HEK293 (cell line): ENCODE data around the gene NCOA3.

Source experiments
- CTCF ChIA-PET: fragments of 350-600 bp; formaldehyde crosslinking; extraction: SDS; loops from one replicate; lab custom pipeline; 2021; ENCODE audit warnings: antibody characterized with exemption; lab: Yijun Ruan, JAX
- POLR2A ChIA-PET: fragments of 300-600 bp; formaldehyde crosslinking; extraction: SDS; loops from one replicate; lab custom pipeline; 2020; ENCODE audit warnings: antibody characterized with exemption, inconsistent platforms; lab: Yijun Ruan, JAX
- H3K27ac ChIP-seq: fragments of 200-500 bp; sonication (Bioruptor generic); 2 replicates; pipeline ENCODE4 v1.5.1; 2014; ENCODE audit warnings: low read depth, low read length, control low read depth, inconsistent platforms; ENCODE audit errors: extremely low read depth
- H3K36me3 ChIP-seq, 2 experiments: fragments of 200-500 bp in 1 of 2; sonication (Bioruptor generic) in 1 of 2; 1 replicate in 1 of 2; 2 replicates in 1 of 2; pipeline ENCODE4 v1.5.1; 2014 to 2017; ENCODE audit warnings: inconsistent platforms in 2 of 2, low read length in 2 of 2; ENCODE audit not compliant: control insufficient read depth in 2 of 2, insufficient read depth in 1 of 2
- H3K4me1 ChIP-seq: fragments of 200-500 bp; sonication (Bioruptor generic); 2 replicates; pipeline ENCODE4 v1.5.1; 2014; ENCODE audit warnings: mild to moderate bottlenecking, low read length, inconsistent platforms; ENCODE audit not compliant: control insufficient read depth, insufficient read depth
- H3K4me3 ChIP-seq: 2 replicates; pipeline ENCODE4 v1.5.1; 2011; ENCODE audit warnings: low read depth, mild to moderate bottlenecking, control low read depth, low read length, moderate library complexity
- H3K9me3 ChIP-seq: fragments of 200-500 bp; sonication (Bioruptor generic); 2 replicates; pipeline ENCODE4 v1.5.1; 2014; ENCODE audit warnings: low read depth, low read length, inconsistent platforms; ENCODE audit not compliant: control insufficient read depth, insufficient read depth
- BCL11B ChIP-seq: fragments of 450-650 bp; formaldehyde crosslinking; IDR thresholded peaks from 2 replicates; pipeline ENCODE4 v1.5.1; 2016; ENCODE audit warnings: low read depth, missing biosample characterization, missing genetic modification characterization
- FEZF1 ChIP-seq: fragments of 450-650 bp; formaldehyde crosslinking; IDR thresholded peaks from 2 replicates; pipeline ENCODE4 v1.5.1; 2016; ENCODE audit warnings: missing biosample characterization, missing genetic modification characterization
- HOXD13 ChIP-seq: sonication (generic); formaldehyde crosslinking; IDR thresholded peaks from 2 replicates; pipeline ENCODE4 v1.8.0; 2022; ENCODE audit warnings: missing genetic modification reagents, borderline replicate concordance
- KLF9 ChIP-seq: fragments of 450-650 bp; formaldehyde crosslinking; IDR thresholded peaks from 2 replicates; pipeline ENCODE4 v1.5.1; 2016; ENCODE audit warnings: missing biosample characterization, missing genetic modification characterization, low read depth
- OSR2 ChIP-seq: fragments of 450-650 bp; formaldehyde crosslinking; IDR thresholded peaks from 2 replicates; pipeline ENCODE4 v1.5.1; 2016; ENCODE audit warnings: missing biosample characterization, missing genetic modification characterization
- REPIN1 ChIP-seq: fragments of 450-650 bp; formaldehyde crosslinking; IDR thresholded peaks from 2 replicates; pipeline ENCODE4 v1.5.1; 2017; ENCODE audit warnings: missing biosample characterization, missing genetic modification characterization, low read depth
- SCRT1 ChIP-seq: fragments of 450-650 bp; formaldehyde crosslinking; IDR thresholded peaks from 2 replicates; pipeline ENCODE4 v1.5.1; 2016; ENCODE audit warnings: missing biosample characterization, missing genetic modification characterization, borderline replicate concordance
- SETDB1 ChIP-seq: IDR thresholded peaks from one replicate; pipeline ENCODE4 v1.6.1; 2017; ENCODE audit warnings: mild to moderate bottlenecking, low read length, moderate library complexity, mixed read lengths; ENCODE audit not compliant: insufficient read length
- ZBTB20 ChIP-seq: fragments of 450-650 bp; formaldehyde crosslinking; IDR thresholded peaks from 2 replicates; pipeline ENCODE4 v1.5.1; 2016; ENCODE audit warnings: missing biosample characterization, missing genetic modification characterization
- ZEB2 ChIP-seq: fragments of 450-650 bp; formaldehyde crosslinking; IDR thresholded peaks from 2 replicates; pipeline ENCODE4 v1.5.1; 2016; ENCODE audit warnings: missing biosample characterization, missing genetic modification characterization
- ZFHX2 ChIP-seq: fragments of 450-650 bp; formaldehyde crosslinking; conservative IDR thresholded peaks from 2 replicates; pipeline ENCODE4 v1.5.1; 2016; ENCODE audit warnings: missing biosample characterization, missing genetic modification characterization
- ZNF112 ChIP-seq: fragments of 450-650 bp; formaldehyde crosslinking; IDR thresholded peaks from 2 replicates; pipeline ENCODE4 v1.5.0; 2017; ENCODE audit warnings: missing biosample characterization, missing genetic modification characterization
- ZNF114 ChIP-seq: fragments of 450-650 bp; formaldehyde crosslinking; IDR thresholded peaks from 2 replicates; pipeline ENCODE4 v1.5.0; 2017; ENCODE audit warnings: missing biosample characterization, missing genetic modification characterization
- ZNF169 ChIP-seq: fragments of 450-650 bp; formaldehyde crosslinking; IDR thresholded peaks from 2 replicates; pipeline ENCODE4 v1.5.1; 2016; ENCODE audit warnings: missing biosample characterization, missing genetic modification characterization
- ZNF266 ChIP-seq: fragments of 450-650 bp; formaldehyde crosslinking; IDR thresholded peaks from 2 replicates; pipeline ENCODE4 v1.5.1; 2016; ENCODE audit warnings: missing biosample characterization, missing genetic modification characterization, low read depth
- ZNF274 ChIP-seq, 2 experiments: fragments of 200-500 bp in 1 of 2; fragments of 450-650 bp in 1 of 2; sonication (Bioruptor generic) in 1 of 2; formaldehyde crosslinking in 1 of 2; IDR thresholded peaks; 2 replicates each; pipeline versions ENCODE4 v1.5.1 to v1.6.1; 2014 to 2016; ENCODE audit warnings: borderline replicate concordance in 1 of 2, inconsistent platforms in 1 of 2, low read length in 1 of 2, missing biosample characterization in 1 of 2, missing genetic modification characterization in 1 of 2
- ZNF350 ChIP-seq: fragments of 450-650 bp; formaldehyde crosslinking; IDR thresholded peaks from 2 replicates; pipeline ENCODE4 v1.5.0; 2017; ENCODE audit warnings: missing biosample characterization, mild to moderate bottlenecking, missing genetic modification characterization
- ZNF404 ChIP-seq: fragments of 450-650 bp; formaldehyde crosslinking; IDR thresholded peaks from 2 replicates; pipeline ENCODE4 v1.5.1; 2017; ENCODE audit warnings: missing biosample characterization, missing genetic modification characterization
- ZNF426 ChIP-seq: fragments of 450-650 bp; formaldehyde crosslinking; IDR thresholded peaks from 2 replicates; pipeline ENCODE4 v1.5.1; 2017; ENCODE audit warnings: missing biosample characterization, missing genetic modification characterization, mild to moderate bottlenecking, inconsistent platforms, moderate library complexity
- ZNF548 ChIP-seq: fragments of 450-650 bp; formaldehyde crosslinking; IDR thresholded peaks from 2 replicates; pipeline ENCODE4 v1.5.1; 2016; ENCODE audit warnings: missing biosample characterization, missing genetic modification characterization
- ZNF560 ChIP-seq: fragments of 450-650 bp; formaldehyde crosslinking; IDR thresholded peaks from 2 replicates; pipeline ENCODE4 v1.5.1; 2017; ENCODE audit warnings: missing biosample characterization, missing genetic modification characterization, borderline replicate concordance
- ZNF561 ChIP-seq: fragments of 450-650 bp; IDR thresholded peaks from 2 replicates; pipeline ENCODE4 v1.5.1; 2018; ENCODE audit warnings: missing biosample characterization, missing genetic modification characterization, borderline replicate concordance
- ZNF626 ChIP-seq: fragments of 450-650 bp; sonication (Bioruptor Pico); formaldehyde crosslinking; IDR thresholded peaks from 2 replicates; pipeline ENCODE4 v1.5.1; 2018; ENCODE audit warnings: missing biosample characterization, missing genetic modification characterization, inconsistent platforms
- ZNF660 ChIP-seq: fragments of 450-650 bp; IDR thresholded peaks from 2 replicates; pipeline ENCODE4 v1.5.1; 2018; ENCODE audit warnings: missing biosample characterization, mild to moderate bottlenecking, missing genetic modification characterization
- ZNF707 ChIP-seq: fragments of 450-650 bp; formaldehyde crosslinking; IDR thresholded peaks from 2 replicates; pipeline ENCODE4 v1.5.1; 2016; ENCODE audit warnings: missing biosample characterization, missing genetic modification characterization
- ZNF776 ChIP-seq: fragments of 450-650 bp; formaldehyde crosslinking; IDR thresholded peaks from 2 replicates; pipeline ENCODE4 v1.5.0; 2017; ENCODE audit warnings: missing biosample characterization, missing genetic modification characterization, borderline replicate concordance
- ZNF777 ChIP-seq: fragments of 450-650 bp; formaldehyde crosslinking; IDR thresholded peaks from 2 replicates; pipeline ENCODE4 v1.5.1; 2017; ENCODE audit warnings: missing biosample characterization, missing genetic modification characterization, borderline replicate concordance
- ZNF791 ChIP-seq: fragments of 450-650 bp; formaldehyde crosslinking; IDR thresholded peaks from 2 replicates; pipeline ENCODE4 v1.5.1; 2016; ENCODE audit warnings: missing biosample characterization, missing genetic modification characterization
- ZNF792 ChIP-seq: fragments of 450-650 bp; formaldehyde crosslinking; IDR thresholded peaks from 2 replicates; pipeline ENCODE4 v1.5.1; 2016; ENCODE audit warnings: missing biosample characterization, missing genetic modification characterization
- TF ChIP-seq, protein P1 (sequence below): fragments of 450-650 bp; formaldehyde crosslinking; IDR thresholded peaks from 2 replicates; pipeline ENCODE4 v1.5.1; 2016; ENCODE audit warnings: missing biosample characterization, missing genetic modification characterization
- TF ChIP-seq, protein P2 (sequence below): fragments of 450-650 bp; formaldehyde crosslinking; IDR thresholded peaks from 2 replicates; pipeline ENCODE4 v1.5.1; 2017; ENCODE audit warnings: missing biosample characterization, missing genetic modification characterization
- TF ChIP-seq, protein P3 (sequence below): fragments of 450-650 bp; formaldehyde crosslinking; IDR thresholded peaks from 2 replicates; pipeline ENCODE4; 2016; ENCODE audit warnings: missing biosample characterization, missing genetic modification characterization

Gene NCOA3

DNA sequence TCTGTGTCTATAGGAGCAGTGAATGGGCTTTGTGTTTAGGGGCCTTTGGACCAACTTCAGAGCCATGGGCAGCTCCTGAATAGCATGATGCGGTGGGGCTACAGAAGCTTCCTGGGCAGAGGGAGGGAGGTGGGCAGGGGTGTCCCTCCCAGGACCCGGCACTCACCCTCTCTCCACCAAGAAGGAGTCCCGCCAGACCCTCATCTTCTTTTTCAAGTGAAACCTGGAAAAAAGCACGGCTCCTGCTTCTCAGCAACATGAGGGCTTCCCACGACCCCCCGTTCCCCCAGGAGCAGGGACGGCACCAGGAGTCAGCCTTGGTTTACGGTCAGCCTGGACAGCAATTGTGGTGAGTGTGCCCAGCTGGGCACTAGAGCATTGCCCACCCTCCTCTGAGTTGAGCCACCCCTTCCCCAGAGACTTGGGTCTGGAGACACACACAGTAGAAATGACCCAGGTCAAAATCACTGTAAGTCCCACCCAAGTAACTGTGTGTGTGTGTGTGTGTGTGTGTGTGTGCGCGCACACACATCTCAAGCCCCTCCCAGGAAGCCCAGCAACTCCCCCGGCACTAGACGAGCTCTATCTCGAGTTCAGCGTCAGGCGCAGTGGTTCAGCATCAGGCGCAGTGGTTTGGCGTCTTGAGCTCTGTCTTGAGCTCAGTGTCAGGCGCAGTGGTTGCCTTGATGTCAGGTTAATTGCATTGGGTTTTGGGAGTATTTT is 175.4 kb downstream of the NCOA3 start:
- peaks cover 0 to 51% of the 10 kb centered on the region in 2 experiments; a peak in 2 of 3 replicates for H3K36me3 ChIP-seq
- H3K9me3 ChIP-seq, result no peaks in the 10 kb centered on the region
- CTCF ChIA-PET, result interaction anchor here (0.7 to 3.1 kb wide), 13 partner anchors 13 to 965 kb away, joined by 3 to 37 read pairs (median 4); no protein-coding TSS in a partner anchor
- POLR2A ChIA-PET, result no interaction called here
- no peak overlapping the region for H3K27ac ChIP-seq
- TF ChIP-seq ZNF707, result no peak
- TF ChIP-seq ZNF112 (tag by site-specific recombination), result no peak
- TF ChIP-seq ZEB2 (tag by site-specific recombination), result no peak
- no peak for TF ChIP-seq ZNF350 (tag by site-specific recombination)
- no peak for TF ChIP-seq SETDB1
- no peak for TF ChIP-seq ZNF791
- no peak for TF ChIP-seq ZNF114 (tag by site-specific recombination)
- TF ChIP-seq ZNF560 (tag by site-specific recombination), result no peak
- TF ChIP-seq FEZF1 (tag by site-specific recombination), result no peak
- no peak for TF ChIP-seq SCRT1
- TF ChIP-seq REPIN1 (tag by site-specific recombination), result no peak
- no peak for TF ChIP-seq ZNF404 (tag by site-specific recombination)
- TF ChIP-seq ZNF548, result no peak
- no peak for TF ChIP-seq HOXD13 (CRISPR knock-in tag)
- TF ChIP-seq ZNF561 (tag by site-specific recombination), result no peak
- TF ChIP-seq ZNF792, result no peak
- no peaks in the 10 kb centered on the region for H3K4me1 ChIP-seq
- H3K4me3 ChIP-seq, result no peak overlapping the region

DNA sequence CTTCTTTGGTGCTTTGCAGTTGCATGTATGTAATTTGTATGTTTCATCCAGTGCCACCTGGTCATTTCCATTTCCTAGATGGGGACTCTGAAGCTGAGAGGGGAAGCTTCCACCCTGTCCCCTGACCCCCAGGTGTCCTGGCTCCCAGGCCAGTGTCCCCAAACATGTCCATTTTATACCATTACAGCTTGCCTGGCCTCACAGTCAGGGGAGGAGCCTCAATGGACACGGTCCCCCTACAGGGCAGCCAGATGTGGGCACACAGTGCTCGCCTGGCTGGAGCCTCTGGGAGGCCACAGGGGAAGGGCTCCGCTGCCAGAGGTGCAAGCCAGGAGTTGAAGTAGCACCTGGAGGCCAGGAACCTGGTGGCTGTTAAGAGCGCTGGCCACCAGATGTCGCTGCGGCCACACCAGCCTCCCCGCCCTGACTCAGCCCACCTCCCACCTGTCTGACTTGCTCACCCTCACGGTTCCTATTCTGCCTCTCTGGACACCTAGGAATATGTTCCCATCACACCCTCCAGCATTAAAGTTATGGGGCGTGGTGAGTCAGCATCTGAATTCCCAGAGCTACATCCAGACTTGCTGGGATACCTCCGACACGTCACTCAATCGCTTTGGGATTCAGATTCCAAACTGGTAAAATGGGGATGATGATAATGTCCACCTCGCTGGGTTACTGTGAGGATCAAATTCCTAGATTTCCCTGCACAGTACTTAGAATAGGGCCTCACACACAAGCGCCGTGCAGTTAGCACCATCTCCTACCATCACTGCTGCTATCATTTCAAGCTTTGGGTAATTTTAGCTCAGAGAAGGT is 176.2 kb downstream of the NCOA3 start:
- ChIA-PET POLR2A (no interaction called here), CTCF (interaction anchor here (0.6 to 3.1 kb wide), 28 partner anchors 10 to 978 kb away, joined by 3 to 37 read pairs (median 4); no protein-coding TSS in a partner anchor)
- peaks cover 0 to 56% of the 10 kb centered on the region in 2 experiments; a peak in 2 of 3 replicates for H3K36me3 ChIP-seq
- no peaks in the 10 kb centered on the region for H3K4me1 ChIP-seq
- H3K27ac ChIP-seq, result no peak overlapping the region
- no peaks in the 10 kb centered on the region for H3K9me3 ChIP-seq
- no peak overlapping the region for H3K4me3 ChIP-seq
- TF ChIP-seq ZNF426 (tag by site-specific recombination) (0 out of 2 replicates have a peak, but pooled peaks have one; percentile 2), ZNF776 (no peak), ZNF777 (no peak), ZNF169 (tag by site-specific recombination) (no peak), BCL11B (tag by site-specific recombination) (no peak), ZFHX2 (tag by site-specific recombination) (peak; percentile 63), ZNF274 (IDR thresholded peaks at IDR 0.05; ENCODE audit: low read length) (no peak), ZNF274 (tag by site-specific recombination; IDR thresholded peaks at IDR 0.05; ENCODE audit: borderline replicate concordance) (no peak), KLF9 (no peak), ZBTB20 (tag by site-specific recombination) (no peak), ZNF266 (tag by site-specific recombination) (no peak), ZNF626 (tag by site-specific recombination) (no peak), OSR2 (tag by site-specific recombination) (no peak), SCRT1 (peak; percentile 48; the same call in 1 of the 2 replicates), ZNF660 (tag by site-specific recombination) (no peak)
- TF ChIP-seq, protein P1, sequence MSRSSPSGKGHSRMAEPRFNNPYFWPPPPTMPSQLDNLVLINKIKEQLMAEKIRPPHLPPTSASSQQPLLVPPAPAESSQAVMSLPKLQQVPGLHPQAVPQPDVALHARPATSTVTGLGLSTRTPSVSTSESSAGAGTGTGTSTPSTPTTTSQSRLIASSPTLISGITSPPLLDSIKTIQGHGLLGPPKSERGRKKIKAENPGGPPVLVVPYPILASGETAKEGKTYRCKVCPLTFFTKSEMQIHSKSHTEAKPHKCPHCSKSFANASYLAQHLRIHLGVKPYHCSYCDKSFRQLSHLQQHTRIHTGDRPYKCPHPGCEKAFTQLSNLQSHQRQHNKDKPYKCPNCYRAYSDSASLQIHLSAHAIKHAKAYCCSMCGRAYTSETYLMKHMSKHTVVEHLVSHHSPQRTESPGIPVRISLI (tag by site-specific recombination), result no peak
- TF ChIP-seq, protein P2, sequence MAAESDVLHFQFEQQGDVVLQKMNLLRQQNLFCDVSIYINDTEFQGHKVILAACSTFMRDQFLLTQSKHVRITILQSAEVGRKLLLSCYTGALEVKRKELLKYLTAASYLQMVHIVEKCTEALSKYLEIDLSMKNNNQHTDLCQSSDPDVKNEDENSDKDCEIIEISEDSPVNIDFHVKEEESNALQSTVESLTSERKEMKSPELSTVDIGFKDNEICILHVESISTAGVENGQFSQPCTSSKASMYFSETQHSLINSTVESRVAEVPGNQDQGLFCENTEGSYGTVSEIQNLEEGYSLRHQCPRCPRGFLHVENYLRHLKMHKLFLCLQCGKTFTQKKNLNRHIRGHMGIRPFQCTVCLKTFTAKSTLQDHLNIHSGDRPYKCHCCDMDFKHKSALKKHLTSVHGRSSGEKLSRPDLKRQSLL (tag by site-specific recombination), result no peak
- TF ChIP-seq, protein P3, sequence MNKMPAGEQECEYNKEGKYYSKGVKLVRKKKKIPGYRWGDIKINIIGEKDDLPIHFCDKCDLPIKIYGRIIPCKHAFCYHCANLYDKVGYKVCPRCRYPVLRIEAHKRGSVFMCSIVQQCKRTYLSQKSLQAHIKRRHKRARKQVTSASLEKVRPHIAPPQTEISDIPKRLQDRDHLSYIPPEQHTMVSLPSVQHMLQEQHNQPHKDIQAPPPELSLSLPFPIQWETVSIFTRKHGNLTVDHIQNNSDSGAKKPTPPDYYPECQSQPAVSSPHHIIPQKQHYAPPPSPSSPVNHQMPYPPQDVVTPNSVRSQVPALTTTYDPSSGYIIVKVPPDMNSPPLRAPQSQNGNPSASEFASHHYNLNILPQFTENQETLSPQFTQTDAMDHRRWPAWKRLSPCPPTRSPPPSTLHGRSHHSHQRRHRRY, result no peak
